Loucy (cell line): ENCODE measurements around the gene ABL2.

Source experiments
- EZH2phosphoT487 ChIP-seq: fragments of 200-600 bp; IDR thresholded peaks from 2 replicates; pipeline ENCODE4 v1.6.1; 2018; ENCODE audit warnings: antibody characterized with exemption, mild to moderate bottlenecking, moderate library complexity, borderline replicate concordance
- TF ChIP-seq, protein P1 (sequence below): fragments of 200-600 bp; sonication (generic); conservative IDR thresholded peaks from 2 replicates; pipeline ENCODE4 v1.5.1; 2014; ENCODE audit warnings: mild to moderate bottlenecking, antibody characterized with exemption, low read length

DNA sequence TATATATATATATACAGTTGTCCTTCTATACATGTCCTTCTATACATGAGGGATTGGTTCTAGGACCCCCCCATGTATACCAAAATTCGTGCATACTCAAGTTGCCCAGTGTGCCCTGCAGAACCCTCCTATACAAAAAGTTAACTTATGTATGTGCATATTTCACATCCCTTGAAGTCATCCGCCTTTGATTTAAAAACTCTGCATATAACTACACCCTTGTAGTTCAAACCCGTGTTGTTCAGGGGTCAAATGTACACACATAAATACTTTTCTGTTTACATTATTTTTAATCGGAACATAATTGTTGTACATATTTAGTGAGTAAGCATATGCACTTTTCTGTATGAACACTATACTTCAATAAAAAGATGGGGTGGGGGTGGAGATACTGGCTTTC, 7.7 kb upstream of the ABL2 start:
- TF ChIP-seq, protein P1, sequence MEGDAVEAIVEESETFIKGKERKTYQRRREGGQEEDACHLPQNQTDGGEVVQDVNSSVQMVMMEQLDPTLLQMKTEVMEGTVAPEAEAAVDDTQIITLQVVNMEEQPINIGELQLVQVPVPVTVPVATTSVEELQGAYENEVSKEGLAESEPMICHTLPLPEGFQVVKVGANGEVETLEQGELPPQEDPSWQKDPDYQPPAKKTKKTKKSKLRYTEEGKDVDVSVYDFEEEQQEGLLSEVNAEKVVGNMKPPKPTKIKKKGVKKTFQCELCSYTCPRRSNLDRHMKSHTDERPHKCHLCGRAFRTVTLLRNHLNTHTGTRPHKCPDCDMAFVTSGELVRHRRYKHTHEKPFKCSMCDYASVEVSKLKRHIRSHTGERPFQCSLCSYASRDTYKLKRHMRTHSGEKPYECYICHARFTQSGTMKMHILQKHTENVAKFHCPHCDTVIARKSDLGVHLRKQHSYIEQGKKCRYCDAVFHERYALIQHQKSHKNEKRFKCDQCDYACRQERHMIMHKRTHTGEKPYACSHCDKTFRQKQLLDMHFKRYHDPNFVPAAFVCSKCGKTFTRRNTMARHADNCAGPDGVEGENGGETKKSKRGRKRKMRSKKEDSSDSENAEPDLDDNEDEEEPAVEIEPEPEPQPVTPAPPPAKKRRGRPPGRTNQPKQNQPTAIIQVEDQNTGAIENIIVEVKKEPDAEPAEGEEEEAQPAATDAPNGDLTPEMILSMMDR, result no peak
- TF ChIP-seq EZH2phosphoT487, result no peak
